HepG2 (cell line): ENCODE results near the gene SIMC1.

Experiments used
- BRCA1 ChIP-seq: sonication (generic); formaldehyde crosslinking; IDR thresholded peaks from 2 replicates; pipeline ENCODE4 v1.4.0; 2020; ENCODE audit warnings: missing genetic modification reagents
- CENPBD1 ChIP-seq: sonication (generic); formaldehyde crosslinking; IDR thresholded peaks from 2 replicates; pipeline ENCODE4 v1.8.0; 2022; ENCODE audit warnings: missing genetic modification reagents, low read depth, mild to moderate bottlenecking, borderline replicate concordance
- CTCF ChIP-seq: sonication (generic); formaldehyde crosslinking; IDR thresholded peaks from 2 replicates; pipeline ENCODE4 v1.5.0; 2020; ENCODE audit warnings: mild to moderate bottlenecking, missing genetic modification reagents, moderate library complexity
- FOXA1 ChIP-seq, 2 experiments: fragments of 450-650 bp in 1 of 2; sonication (generic) in 1 of 2; formaldehyde crosslinking in 1 of 2; IDR thresholded peaks; 2 replicates each; pipeline versions ENCODE4 v1.4.0 to v1.6.1; 2016 to 2020; ENCODE audit warnings: missing genetic modification reagents in 1 of 2
- JUNB ChIP-seq: sonication (generic); formaldehyde crosslinking; IDR thresholded peaks from 2 replicates; pipeline ENCODE4 v1.8.0; 2022; ENCODE audit warnings: missing genetic modification reagents, mild to moderate bottlenecking, borderline replicate concordance
- NFKBIZ ChIP-seq: IDR thresholded peaks from 2 replicates; pipeline ENCODE4 v1.6.1; 2018; ENCODE audit warnings: missing genetic modification reagents, missing compliant biosample characterization
- NFYB ChIP-seq: sonication (generic); formaldehyde crosslinking; IDR thresholded peaks from 2 replicates; pipeline ENCODE4 v1.4.0; 2020; ENCODE audit warnings: missing genetic modification reagents
- ZBED4 ChIP-seq: sonication (generic); formaldehyde crosslinking; IDR thresholded peaks from 2 replicates; pipeline ENCODE4 v1.4.0; 2020; ENCODE audit warnings: missing genetic modification reagents, borderline replicate concordance
- ZFP37 ChIP-seq: sonication (generic); formaldehyde crosslinking; IDR thresholded peaks from 2 replicates; pipeline ENCODE4 v1.4.0; 2020; ENCODE audit warnings: missing genetic modification reagents, borderline replicate concordance
- ZNF3 ChIP-seq: IDR thresholded peaks from 2 replicates; pipeline ENCODE4 v1.7.0; 2017; ENCODE audit warnings: inconsistent platforms

DNA sequence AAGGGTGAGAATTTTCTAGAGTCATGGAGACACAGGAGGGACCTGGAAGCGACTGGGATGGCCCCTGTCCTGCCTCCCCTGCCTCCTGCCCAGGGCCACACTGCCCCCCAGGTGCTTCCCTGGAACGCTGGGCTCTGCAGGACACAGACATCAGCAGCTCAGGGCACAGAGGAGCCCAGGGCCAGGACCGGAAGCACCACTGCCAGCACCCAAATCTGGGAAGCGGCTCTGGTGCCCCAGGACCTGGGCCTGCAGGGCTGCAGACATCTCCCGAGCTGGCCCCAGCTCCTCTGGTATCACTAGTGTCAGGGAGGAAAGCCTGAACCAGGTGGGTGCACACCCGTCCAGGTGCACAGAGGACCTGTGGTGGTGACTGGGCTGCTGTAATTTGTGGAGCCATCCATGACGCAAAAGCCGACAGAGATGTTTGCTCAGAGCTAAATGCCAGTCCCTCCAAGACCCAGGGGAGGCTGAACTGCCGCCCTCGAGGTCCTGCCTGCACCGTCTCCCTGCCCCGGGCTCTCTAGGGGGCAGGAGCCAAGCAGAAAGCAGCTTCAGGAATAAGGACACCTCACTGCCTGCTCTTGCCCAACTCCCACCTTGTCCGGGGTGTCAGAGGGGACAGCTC lies 46.0 kb upstream of the SIMC1 start:
- no peak for TF ChIP-seq NFYB
- TF ChIP-seq JUNB (CRISPR knock-in tag) = no peak
- no peak for TF ChIP-seq ZBED4
- TF ChIP-seq CTCF (CRISPR knock-in tag) = no peak
- no peak for TF ChIP-seq FOXA1 (IDR thresholded peaks at IDR 0.05)
- TF ChIP-seq FOXA1 (CRISPR knock-in tag; IDR thresholded peaks at IDR 0.05) = no peak
- TF ChIP-seq BRCA1 (CRISPR knock-in tag) = no peak
- no peak for TF ChIP-seq ZFP37 (CRISPR knock-in tag)
- no peak for TF ChIP-seq NFKBIZ (CRISPR knock-in tag)
- TF ChIP-seq ZNF3 (CRISPR knock-in tag) = no peak
- no peak for TF ChIP-seq CENPBD1 (CRISPR knock-in tag)
